ENCODE results near the gene ALDH1A3. TPM values are rescaled to one million over a fixed set of nuclear protein-coding genes. Genes with fewer than 3 reads are reported as not detected.

ALDH1A3 gene
- total and polyA plus RNA-seq, 2 of the 13 experiments (the other 11 are each of a cell fraction or from before 2014, with no cell fraction given), result not detected

- TF ChIP-seq ZNF687 (CRISPR knock-in tag; IDR thresholded peaks at IDR 0.05), result peak; percentile 36
- TF ChIP-seq IKZF5 (CRISPR knock-in tag; IDR thresholded peaks at IDR 0.05), result no peak
- TF ChIP-seq, protein P1, sequence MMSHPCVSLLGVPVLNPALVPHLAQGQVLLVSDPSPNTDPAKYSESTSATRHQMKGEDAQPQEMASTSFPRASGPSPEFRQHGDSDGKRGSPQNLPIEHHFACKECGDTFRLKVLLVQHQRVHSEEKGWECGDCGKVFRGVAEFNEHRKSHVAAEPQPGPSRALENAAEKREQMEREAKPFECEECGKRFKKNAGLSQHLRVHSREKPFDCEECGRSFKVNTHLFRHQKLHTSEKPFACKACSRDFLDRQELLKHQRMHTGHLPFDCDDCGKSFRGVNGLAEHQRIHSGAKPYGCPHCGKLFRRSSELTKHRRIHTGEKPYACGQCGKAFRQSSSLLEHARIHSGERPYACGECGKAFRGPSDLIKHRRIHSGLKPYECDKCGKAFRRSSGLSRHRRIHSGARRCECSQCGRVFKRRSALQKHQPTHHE (CRISPR knock-in tag; IDR thresholded peaks at IDR 0.05; ENCODE audit: borderline replicate concordance), result no peak
- no peak for TF ChIP-seq PITX1 (CRISPR knock-in tag; IDR thresholded peaks at IDR 0.05)
- TF ChIP-seq STAG1 (CRISPR knock-in tag; IDR thresholded peaks at IDR 0.05), result peak; percentile 73
- peak; percentile 35 for TF ChIP-seq YY1 (IDR thresholded peaks at IDR 0.05; ENCODE audit: insufficient read depth, insufficient replicate concordance, low read depth, low read length)
- peak; percentile 48; the same call in 1 of the 2 replicates for TF ChIP-seq EZH2 (conservative IDR thresholded peaks at IDR 0.05; ENCODE audit: low read depth, low read length)
- TF ChIP-seq, protein P2, sequence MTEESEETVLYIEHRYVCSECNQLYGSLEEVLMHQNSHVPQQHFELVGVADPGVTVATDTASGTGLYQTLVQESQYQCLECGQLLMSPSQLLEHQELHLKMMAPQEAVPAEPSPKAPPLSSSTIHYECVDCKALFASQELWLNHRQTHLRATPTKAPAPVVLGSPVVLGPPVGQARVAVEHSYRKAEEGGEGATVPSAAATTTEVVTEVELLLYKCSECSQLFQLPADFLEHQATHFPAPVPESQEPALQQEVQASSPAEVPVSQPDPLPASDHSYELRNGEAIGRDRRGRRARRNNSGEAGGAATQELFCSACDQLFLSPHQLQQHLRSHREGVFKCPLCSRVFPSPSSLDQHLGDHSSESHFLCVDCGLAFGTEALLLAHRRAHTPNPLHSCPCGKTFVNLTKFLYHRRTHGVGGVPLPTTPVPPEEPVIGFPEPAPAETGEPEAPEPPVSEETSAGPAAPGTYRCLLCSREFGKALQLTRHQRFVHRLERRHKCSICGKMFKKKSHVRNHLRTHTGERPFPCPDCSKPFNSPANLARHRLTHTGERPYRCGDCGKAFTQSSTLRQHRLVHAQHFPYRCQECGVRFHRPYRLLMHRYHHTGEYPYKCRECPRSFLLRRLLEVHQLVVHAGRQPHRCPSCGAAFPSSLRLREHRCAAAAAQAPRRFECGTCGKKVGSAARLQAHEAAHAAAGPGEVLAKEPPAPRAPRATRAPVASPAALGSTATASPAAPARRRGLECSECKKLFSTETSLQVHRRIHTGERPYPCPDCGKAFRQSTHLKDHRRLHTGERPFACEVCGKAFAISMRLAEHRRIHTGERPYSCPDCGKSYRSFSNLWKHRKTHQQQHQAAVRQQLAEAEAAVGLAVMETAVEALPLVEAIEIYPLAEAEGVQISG (CRISPR knock-in tag; IDR thresholded peaks at IDR 0.05), result 0 out of 2 replicates have a peak, but pooled peaks have one; percentile 23
- peak; percentile 48 for TF ChIP-seq TEAD3 (CRISPR knock-in tag; optimal IDR thresholded peaks at IDR 0.05; ENCODE audit: borderline replicate concordance)
- TF ChIP-seq, protein P3, sequence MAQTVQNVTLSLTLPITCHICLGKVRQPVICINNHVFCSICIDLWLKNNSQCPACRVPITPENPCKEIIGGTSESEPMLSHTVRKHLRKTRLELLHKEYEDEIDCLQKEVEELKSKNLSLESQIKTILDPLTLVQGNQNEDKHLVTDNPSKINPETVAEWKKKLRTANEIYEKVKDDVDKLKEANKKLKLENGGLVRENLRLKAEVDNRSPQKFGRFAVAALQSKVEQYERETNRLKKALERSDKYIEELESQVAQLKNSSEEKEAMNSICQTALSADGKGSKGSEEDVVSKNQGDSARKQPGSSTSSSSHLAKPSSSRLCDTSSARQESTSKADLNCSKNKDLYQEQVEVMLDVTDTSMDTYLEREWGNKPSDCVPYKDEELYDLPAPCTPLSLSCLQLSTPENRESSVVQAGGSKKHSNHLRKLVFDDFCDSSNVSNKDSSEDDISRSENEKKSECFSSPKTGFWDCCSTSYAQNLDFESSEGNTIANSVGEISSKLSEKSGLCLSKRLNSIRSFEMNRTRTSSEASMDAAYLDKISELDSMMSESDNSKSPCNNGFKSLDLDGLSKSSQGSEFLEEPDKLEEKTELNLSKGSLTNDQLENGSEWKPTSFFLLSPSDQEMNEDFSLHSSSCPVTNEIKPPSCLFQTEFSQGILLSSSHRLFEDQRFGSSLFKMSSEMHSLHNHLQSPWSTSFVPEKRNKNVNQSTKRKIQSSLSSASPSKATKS (CRISPR knock-in tag; IDR thresholded peaks at IDR 0.05), result no peak
- TF ChIP-seq NONO (IDR thresholded peaks at IDR 0.05), result no peak
- 0 out of 2 replicates have a peak, but pooled peaks have one; percentile 42 for TF ChIP-seq NONO (CRISPR knock-in tag; conservative IDR thresholded peaks at IDR 0.05)
- TF ChIP-seq KDM2A (CRISPR knock-in tag; IDR thresholded peaks at IDR 0.05; ENCODE audit: borderline replicate concordance, low read depth), result peak; percentile 69; the same call in 1 of the 2 replicates
- peak; percentile 29; the same call in 1 of the 2 replicates for TF ChIP-seq MYC (CRISPR knock-in tag; IDR thresholded peaks at IDR 0.05; ENCODE audit: borderline replicate concordance)
- 0 out of 3 replicates have a peak, but pooled peaks have one; percentile 19 for TF ChIP-seq MXI1 (IDR thresholded peaks at IDR 0.05; ENCODE audit: borderline replicate concordance, low read depth, low read length)
- TF ChIP-seq MTF2 (CRISPR knock-in tag; IDR thresholded peaks at IDR 0.05; ENCODE audit: borderline replicate concordance), result peak; percentile 80; the same call in 1 of the 2 replicates
- 0 out of 2 replicates have a peak, but pooled peaks have one; percentile 32 for TF ChIP-seq ZNF607 (CRISPR knock-in tag; IDR thresholded peaks at IDR 0.05; ENCODE audit: borderline replicate concordance)
These were observed 38.5 kb downstream of the ALDH1A3 start (continued) for GRCh38 chr15:100918034-100918689.
